Keratinocyte (primary cell): ENCODE measurements around the gene SLC35G1. TPM values are rescaled to one million over a fixed set of nuclear protein-coding genes. Genes with fewer than 3 reads are reported as not detected.

Experiments
- DNase-seq: peaks from one replicate; pipeline ENCODE4 v3.0.0-alpha.2; 2011; ENCODE audit warnings: low read depth, missing footprints, low spot score
- FAIRE-seq: peaks from 2 replicates; lab custom pipeline; 2011; peaks lifted over from hg19 to GRCh38; lab: Jason Lieb, UNC
- H2AFZ ChIP-seq: 2 replicates; pipeline ENCODE4 v1.6.0; 2012; ENCODE audit warnings: low read length, control low read depth, inconsistent platforms; ENCODE audit not compliant: control insufficient read depth
- H3K27ac ChIP-seq: 2 replicates; pipeline ENCODE4 v1.5.1; 2011; ENCODE audit warnings: low read length; ENCODE audit not compliant: control insufficient read depth, insufficient read depth
- H3K27me3 ChIP-seq: 3 replicates; pipeline ENCODE4 v1.6.0; 2011; ENCODE audit warnings: low read length; ENCODE audit not compliant: control insufficient read depth, insufficient read depth; ENCODE audit errors: extremely low read depth
- H3K36me3 ChIP-seq, 2 experiments: 2 replicates in 1 of 2; 3 replicates in 1 of 2; pipeline ENCODE4 v1.5.1; 2011; ENCODE audit warnings: low read length in 2 of 2, mild to moderate bottlenecking in 1 of 2; ENCODE audit not compliant: control insufficient read depth in 2 of 2, insufficient read depth in 2 of 2; ENCODE audit errors: extremely low read depth in 1 of 2
- H3K4me1 ChIP-seq: 3 replicates; pipeline ENCODE4 v1.5.1; 2011; ENCODE audit warnings: low read length; ENCODE audit not compliant: control insufficient read depth, insufficient read depth; ENCODE audit errors: extremely low read depth
- H3K4me2 ChIP-seq: 3 replicates; pipeline ENCODE4 v1.6.0; 2011; ENCODE audit warnings: low read depth, low read length; ENCODE audit not compliant: control insufficient read depth, insufficient read depth; ENCODE audit errors: extremely low read depth
- H3K4me3 ChIP-seq, 3 experiments: fragments of 200-600 bp in 1 of 3; sonication (generic) in 1 of 3; 2 replicates in 2 of 3; 3 replicates in 1 of 3; pipeline ENCODE4 v1.5.1; 2011 to 2016; ENCODE audit warnings: low read length in 3 of 3, mild to moderate bottlenecking in 3 of 3, control low read depth in 2 of 3, inconsistent platforms in 1 of 3, low read depth in 1 of 3, mixed read lengths in 1 of 3, mixed run types in 1 of 3, moderate library complexity in 1 of 3; ENCODE audit not compliant: control insufficient read depth in 2 of 3, insufficient read depth in 2 of 3; ENCODE audit errors: extremely low read depth in 1 of 3
- H3K79me2 ChIP-seq: 2 replicates; pipeline ENCODE4 v1.6.0; 2012; ENCODE audit warnings: low read length; ENCODE audit not compliant: control insufficient read depth, insufficient read depth
- H3K9ac ChIP-seq: 3 replicates; pipeline ENCODE4 v1.6.0; 2011; ENCODE audit warnings: low read length; ENCODE audit not compliant: control insufficient read depth, insufficient read depth; ENCODE audit errors: extremely low read depth
- H3K9me1 ChIP-seq: 3 replicates; pipeline ENCODE4 v1.6.0; 2011; ENCODE audit warnings: low read length; ENCODE audit not compliant: control insufficient read depth, insufficient read depth; ENCODE audit errors: extremely low read depth
- H3K9me3 ChIP-seq: 2 replicates; pipeline ENCODE4 v1.5.1; 2012; ENCODE audit warnings: low read depth, low read length; ENCODE audit not compliant: control insufficient read depth
- H4K20me1 ChIP-seq: 3 replicates; pipeline ENCODE4 v1.6.0; 2011; ENCODE audit warnings: low read length; ENCODE audit not compliant: control insufficient read depth, insufficient read depth; ENCODE audit errors: extremely low read depth
- EZH2 ChIP-seq: IDR thresholded peaks from one replicate; pipeline ENCODE4 v1.6.1; 2012; ENCODE audit warnings: inconsistent platforms, mild to moderate bottlenecking, low read length, moderate library complexity
- dilution Hi-C: fragments of 300-500 bp; cut with MboI; formaldehyde crosslinking; loops from one replicate; pipeline ENCODE4 v1.7.0; 2020; ENCODE audit warnings: low sequenced_read_pairs; ENCODE audit not compliant: extremely low pct_ligation_motif_present
- polyA plus RNA-seq, 5 experiments: library from polyadenylated mRNA; depleted of rRNA in 3 of 5; stranded (reverse) in 3 of 5; stranded (forward) in 1 of 5; unstranded in 1 of 5; fragments of >200 nt; gene quantifications; 1 replicate in 1 of 5; 2 replicates in 3 of 5; 3 replicates in 1 of 5; pipeline versions ENCODE4 v1.2.1 to v1.2.3, GENCODE V29; 2011 to 2012; ENCODE audit warnings: missing spikeins in 2 of 5, low read depth in 1 of 5, low replicate concordance in 1 of 5
- TF ChIP-seq, protein P1 (sequence below), 3 experiments: IDR thresholded peaks in 1 of 3; conservative IDR thresholded peaks in 1 of 3; optimal IDR thresholded peaks in 1 of 3; 2 replicates in 2 of 3; 3 replicates in 1 of 3; pipeline versions ENCODE3 to v1.5.1; 2011; ENCODE audit warnings: low read length in 3 of 3, mild to moderate bottlenecking in 3 of 3, moderate library complexity in 2 of 3, control low read depth in 1 of 3, inconsistent platforms in 1 of 3; ENCODE audit not compliant: insufficient read depth in 2 of 3; ENCODE audit errors: extremely low read depth in 1 of 3

Gene SLC35G1
- polyA plus RNA-seq, 1 donor (not counting 4 experiments of a cell fraction or from before 2014, with no cell fraction given) = 5.9 TPM

GRCh38 chr10:93871671-93872204 is 22.0 kb upstream of the SLC35G1 start:
- Histone ChIP-seq H3K4me2 (no peak overlapping the region), H4K20me1 (no peaks in the 10 kb centered on the region), H3K9ac (no peak overlapping the region), H3K9me1 (no peaks in the 10 kb centered on the region), H3K27me3 (no peaks in the 10 kb centered on the region), H2AFZ (no peak overlapping the region), H3K4me1 (peaks cover 6% of the 10 kb centered on the region), H3K27ac (no peak overlapping the region), H3K4me3 (no peak overlapping the region), H3K9me3 (no peaks in the 10 kb centered on the region), H3K36me3 (no peaks in the 10 kb centered on the region), H3K79me2 (no peaks in the 10 kb centered on the region)
- FAIRE-seq (no peak), DNase-seq (no peak)
- TF ChIP-seq EZH2 = no peak
- TF ChIP-seq, protein P1, sequence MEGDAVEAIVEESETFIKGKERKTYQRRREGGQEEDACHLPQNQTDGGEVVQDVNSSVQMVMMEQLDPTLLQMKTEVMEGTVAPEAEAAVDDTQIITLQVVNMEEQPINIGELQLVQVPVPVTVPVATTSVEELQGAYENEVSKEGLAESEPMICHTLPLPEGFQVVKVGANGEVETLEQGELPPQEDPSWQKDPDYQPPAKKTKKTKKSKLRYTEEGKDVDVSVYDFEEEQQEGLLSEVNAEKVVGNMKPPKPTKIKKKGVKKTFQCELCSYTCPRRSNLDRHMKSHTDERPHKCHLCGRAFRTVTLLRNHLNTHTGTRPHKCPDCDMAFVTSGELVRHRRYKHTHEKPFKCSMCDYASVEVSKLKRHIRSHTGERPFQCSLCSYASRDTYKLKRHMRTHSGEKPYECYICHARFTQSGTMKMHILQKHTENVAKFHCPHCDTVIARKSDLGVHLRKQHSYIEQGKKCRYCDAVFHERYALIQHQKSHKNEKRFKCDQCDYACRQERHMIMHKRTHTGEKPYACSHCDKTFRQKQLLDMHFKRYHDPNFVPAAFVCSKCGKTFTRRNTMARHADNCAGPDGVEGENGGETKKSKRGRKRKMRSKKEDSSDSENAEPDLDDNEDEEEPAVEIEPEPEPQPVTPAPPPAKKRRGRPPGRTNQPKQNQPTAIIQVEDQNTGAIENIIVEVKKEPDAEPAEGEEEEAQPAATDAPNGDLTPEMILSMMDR (optimal IDR thresholded peaks at IDR 0.05 in 1 of 3, IDR thresholded peaks at IDR 0.05 in 1 of 3, conservative IDR thresholded peaks at IDR 0.05 in 1 of 3; ENCODE audit: extremely low read depth in 1 of 3, insufficient read depth in 2 of 3, low read length in 3 of 3) = no peak
- dilution Hi-C loops = no loop called here

- Histone ChIP-seq H3K9me3 (no peaks in the 10 kb centered on the region), H3K4me3 (no peak overlapping the region), H3K36me3 (no peaks in the 10 kb centered on the region), H3K27me3 (no peaks in the 10 kb centered on the region), H3K4me2 (no peak overlapping the region), H3K4me1 (peaks cover 6% of the 10 kb centered on the region), H2AFZ (no peak overlapping the region), H3K79me2 (no peaks in the 10 kb centered on the region), H3K27ac (no peak overlapping the region), H4K20me1 (no peaks in the 10 kb centered on the region), H3K9ac (no peak overlapping the region), H3K9me1 (no peaks in the 10 kb centered on the region)
- dilution Hi-C loops = no loop called here
- TF ChIP-seq, protein P1 (optimal IDR thresholded peaks at IDR 0.05 in 1 of 3, IDR thresholded peaks at IDR 0.05 in 1 of 3, conservative IDR thresholded peaks at IDR 0.05 in 1 of 3; ENCODE audit: extremely low read depth in 1 of 3, insufficient read depth in 2 of 3, low read length in 3 of 3) = no peak
- TF ChIP-seq EZH2 = no peak
- DNase-seq (no peak), FAIRE-seq (no peak)
Measured at GRCh38 chr10:93872375-93873158, 21.2 kb upstream of the SLC35G1 start.
